ENCODE results near the gene TMC8.

DNA sequence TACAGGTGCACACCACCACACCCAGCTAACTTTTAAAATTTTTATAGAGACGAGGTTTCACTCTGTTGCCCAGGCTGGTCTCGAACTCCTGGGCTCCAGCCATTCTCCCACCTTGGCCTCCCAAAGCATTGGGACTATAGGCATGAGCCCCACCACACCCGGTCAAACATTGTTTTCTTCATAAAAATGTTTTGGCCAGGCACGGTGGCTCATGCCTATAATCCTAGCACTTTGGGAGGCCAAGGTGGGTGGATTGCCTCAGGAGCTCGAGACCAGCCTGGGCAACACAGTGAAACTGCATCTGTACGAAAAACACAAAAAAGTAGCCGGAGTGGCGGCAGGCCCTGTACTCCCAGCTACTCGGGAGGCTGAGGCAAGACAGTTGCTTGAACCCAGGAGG is 14.2 kb upstream of the TMC8 start:
- TF ChIP-seq CTCF (IDR thresholded peaks at IDR 0.05) (no peak), POLR2A (IDR thresholded peaks at IDR 0.05) (no peak)

Measured in Peyer's patch (tissue), 4 donors.